ENCODE results near the gene IFT20.

IFT20 gene

GRCh38 chr17:28368306-28368831 lies 33.1 kb upstream of the IFT20 start:
- DNase-seq (ENCODE audit: insufficient read length, low spot score) (no peak), FAIRE-seq (no peak)
- TF ChIP-seq CTCF (IDR thresholded peaks at IDR 0.05; ENCODE audit: insufficient read depth, missing control alignments): no peak

- no peak for DNase-seq (ENCODE audit: insufficient read length, low spot score)
- no peak for TF ChIP-seq CTCF (IDR thresholded peaks at IDR 0.05; ENCODE audit: insufficient read depth, missing control alignments)
- no peak for FAIRE-seq
These were observed 32.5 kb upstream of the IFT20 start for GRCh38 chr17:28367641-28368305.

- no peak for TF ChIP-seq CTCF (IDR thresholded peaks at IDR 0.05; ENCODE audit: insufficient read depth, missing control alignments)
- FAIRE-seq (no peak), DNase-seq (ENCODE audit: insufficient read length, low spot score) (no peak)
These were observed 31.3 kb upstream of the IFT20 start for GRCh38 chr17:28366605-28367004.

- FAIRE-seq (no peak), DNase-seq (ENCODE audit: insufficient read length, low spot score) (no peak)
- no peak for TF ChIP-seq CTCF (IDR thresholded peaks at IDR 0.05; ENCODE audit: insufficient read depth, missing control alignments)
These were observed 30.2 kb upstream of the IFT20 start for GRCh38 chr17:28365487-28365886.

GRCh38 chr17:28364665-28365363 lies 29.5 kb upstream of the IFT20 start, which contains the start of gene SEBOX:
Gene SEBOX, minus strand, starts transcription at chr17:28365199. Its CDS starts 48 bp downstream, at chr17:28365151.
- DNase-seq (ENCODE audit: insufficient read length, low spot score): no peak
- no peak for FAIRE-seq

GRCh38 chr17:28363776-28364650 lies 28.7 kb upstream of the IFT20 start:
- TF ChIP-seq CTCF (IDR thresholded peaks at IDR 0.05; ENCODE audit: insufficient read depth, missing control alignments): no peak
- no peak for DNase-seq (ENCODE audit: insufficient read length, low spot score)
- no peak for FAIRE-seq

More at GRCh38 chr17:28364665-28365363, 29.5 kb upstream of the IFT20 start, which contains the start of gene SEBOX:
- TF ChIP-seq CTCF (IDR thresholded peaks at IDR 0.05; ENCODE audit: insufficient read depth, missing control alignments): no peak

Data from D721Med (cell line).